Suprapubic skin (tissue), 4 donors: Measurements from ENCODE around the gene EPN2. TPM values are rescaled to one million over a fixed set of nuclear protein-coding genes. Genes with fewer than 3 reads are reported as not detected.

Experiments
- DNase-seq, 2 donors: peaks; one replicate each; pipeline ENCODE4 v3.0.0-alpha.2; 2019; ENCODE audit warnings: low spot score in 2 of 2
- H3K27ac ChIP-seq: fragments of 200-600 bp; sonication (generic); one replicate; pipeline ENCODE4 v1.5.1; 2019
- H3K27me3 ChIP-seq: fragments of 200-600 bp; sonication (generic); one replicate; pipeline ENCODE4 v1.5.1; 2019
- H3K36me3 ChIP-seq: fragments of 200-600 bp; sonication (generic); one replicate; pipeline ENCODE4 v1.5.1; 2019
- H3K4me1 ChIP-seq: fragments of 200-600 bp; sonication (generic); one replicate; pipeline ENCODE4 v1.5.1; 2019
- H3K4me3 ChIP-seq: fragments of 200-600 bp; sonication (generic); one replicate; pipeline ENCODE4 v1.5.1; 2019; ENCODE audit warnings: mild to moderate bottlenecking
- H3K9me3 ChIP-seq: fragments of 200-600 bp; sonication (generic); one replicate; pipeline ENCODE4 v1.5.1; 2019
- EP300 ChIP-seq: sonication (generic); formaldehyde crosslinking; IDR thresholded peaks from one replicate; pipeline ENCODE4 v1.6.1; 2017; ENCODE audit warnings: antibody characterized with exemption
- POLR2A ChIP-seq, 2 donors: fragments of 450-650 bp; IDR thresholded peaks; one replicate each; pipeline ENCODE4 v1.6.1; 2017; ENCODE audit warnings: antibody characterized with exemption in 2 of 2, mild to moderate bottlenecking in 2 of 2, moderate library complexity in 2 of 2
- POLR2AphosphoS5 ChIP-seq, 3 donors: sonication (generic); formaldehyde crosslinking; IDR thresholded peaks; one replicate each; pipeline ENCODE4 v1.6.1; 2017; ENCODE audit warnings: antibody characterized with exemption in 3 of 3
- WGBS: methylation state at CpG from one replicate; pipeline ENCODE4 v1.1.5; 2018; 5-methylcytosine and 5-hydroxymethylcytosine counted together
- total RNA-seq, 4 donors: library from RNA; depleted of rRNA; stranded (reverse); fragments of >200 nt; gene quantifications; one replicate each; pipeline ENCODE4 v1.1.0, GENCODE V29; 2016
- TF ChIP-seq, protein P1 (sequence below), 2 donors: fragments of 200-600 bp in 1 of 2; fragments of 450-650 bp in 1 of 2; sonication (generic) in 1 of 2; IDR thresholded peaks; one replicate each; pipeline ENCODE4 v1.5.1; 2016 to 2019; ENCODE audit warnings: antibody characterized with exemption in 2 of 2, mild to moderate bottlenecking in 1 of 2, moderate library complexity in 1 of 2

Gene EPN2
- total RNA-seq, 4 donors from 2014 or later, result 95.9 to 276 (median 131) TPM

DNA sequence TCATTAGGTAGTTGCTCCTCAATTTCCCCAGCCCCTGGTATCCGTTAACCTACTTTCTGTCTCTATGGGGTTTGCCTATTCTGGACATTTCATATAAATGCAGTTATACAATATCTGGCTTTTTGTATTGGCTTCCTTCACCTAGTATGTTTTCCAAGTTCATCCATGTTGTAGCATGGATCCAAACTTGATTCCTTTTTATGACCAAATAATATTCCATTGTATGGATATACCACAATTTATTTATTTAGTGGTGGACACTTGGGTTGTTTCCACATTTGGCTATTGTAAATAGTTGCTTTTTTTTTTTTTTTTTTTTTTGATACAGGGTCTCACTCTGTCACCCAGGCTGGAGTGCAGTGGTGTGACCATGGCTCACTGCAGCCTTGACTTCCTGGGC is 15.9 kb downstream of the EPN2 start:
- 97% methylated on average over 1 of the region's 1 CpG for whole genome bisulfite sequencing
- TF ChIP-seq POLR2AphosphoS5 (IDR thresholded peaks at IDR 0.05), result no peak
- no peak for TF ChIP-seq EP300
- TF ChIP-seq POLR2A (IDR thresholded peaks at IDR 0.05), result no peak
- TF ChIP-seq, protein P1, sequence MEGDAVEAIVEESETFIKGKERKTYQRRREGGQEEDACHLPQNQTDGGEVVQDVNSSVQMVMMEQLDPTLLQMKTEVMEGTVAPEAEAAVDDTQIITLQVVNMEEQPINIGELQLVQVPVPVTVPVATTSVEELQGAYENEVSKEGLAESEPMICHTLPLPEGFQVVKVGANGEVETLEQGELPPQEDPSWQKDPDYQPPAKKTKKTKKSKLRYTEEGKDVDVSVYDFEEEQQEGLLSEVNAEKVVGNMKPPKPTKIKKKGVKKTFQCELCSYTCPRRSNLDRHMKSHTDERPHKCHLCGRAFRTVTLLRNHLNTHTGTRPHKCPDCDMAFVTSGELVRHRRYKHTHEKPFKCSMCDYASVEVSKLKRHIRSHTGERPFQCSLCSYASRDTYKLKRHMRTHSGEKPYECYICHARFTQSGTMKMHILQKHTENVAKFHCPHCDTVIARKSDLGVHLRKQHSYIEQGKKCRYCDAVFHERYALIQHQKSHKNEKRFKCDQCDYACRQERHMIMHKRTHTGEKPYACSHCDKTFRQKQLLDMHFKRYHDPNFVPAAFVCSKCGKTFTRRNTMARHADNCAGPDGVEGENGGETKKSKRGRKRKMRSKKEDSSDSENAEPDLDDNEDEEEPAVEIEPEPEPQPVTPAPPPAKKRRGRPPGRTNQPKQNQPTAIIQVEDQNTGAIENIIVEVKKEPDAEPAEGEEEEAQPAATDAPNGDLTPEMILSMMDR (IDR thresholded peaks at IDR 0.05), result no peak
- no peak overlapping the region for H3K27ac ChIP-seq
- DNase-seq, result no peak
- no peaks in the 10 kb centered on the region for H3K9me3 ChIP-seq
- H3K4me1 ChIP-seq, result peaks cover 78% of the 10 kb centered on the region
- no peaks in the 10 kb centered on the region for H3K36me3 ChIP-seq
- H3K4me3 ChIP-seq, result no peak overlapping the region
- no peaks in the 10 kb centered on the region for H3K27me3 ChIP-seq

DNA sequence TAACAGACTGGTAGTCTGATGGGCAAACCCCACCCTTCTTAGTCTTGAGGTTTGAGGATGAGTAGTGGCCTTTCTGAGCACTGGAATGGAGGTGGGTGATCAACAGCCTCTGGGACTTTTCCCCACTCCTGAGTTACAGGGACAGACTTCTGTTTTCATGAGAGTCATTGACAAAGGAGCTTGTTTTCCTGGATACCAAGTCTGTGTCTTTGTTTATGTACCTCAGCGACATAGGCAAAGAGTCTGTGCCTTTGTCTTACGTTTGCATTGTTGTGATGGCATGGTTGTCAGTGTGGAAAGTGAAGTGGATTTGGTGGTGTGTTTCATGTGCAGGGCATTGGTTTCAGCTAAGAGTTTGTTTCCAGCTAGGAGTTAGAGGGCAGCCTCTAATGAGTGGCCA is 17.5 kb downstream of the EPN2 start:
- H3K36me3 ChIP-seq, result no peaks in the 10 kb centered on the region
- no peaks in the 10 kb centered on the region for H3K9me3 ChIP-seq
- peak overlapping the region; percentile 40 for H3K27ac ChIP-seq
- peaks cover 71% of the 10 kb centered on the region for H3K4me1 ChIP-seq
- WGBS, result 68% methylated on average over 2 of the region's 2 CpGs
- H3K4me3 ChIP-seq, result no peak overlapping the region
- DNase-seq, result no peak
- TF ChIP-seq EP300 (no peak), POLR2A (IDR thresholded peaks at IDR 0.05) (no peak), POLR2AphosphoS5 (IDR thresholded peaks at IDR 0.05) (no peak)
- TF ChIP-seq, protein P1 (IDR thresholded peaks at IDR 0.05), result no peak
- H3K27me3 ChIP-seq, result no peaks in the 10 kb centered on the region

DNA sequence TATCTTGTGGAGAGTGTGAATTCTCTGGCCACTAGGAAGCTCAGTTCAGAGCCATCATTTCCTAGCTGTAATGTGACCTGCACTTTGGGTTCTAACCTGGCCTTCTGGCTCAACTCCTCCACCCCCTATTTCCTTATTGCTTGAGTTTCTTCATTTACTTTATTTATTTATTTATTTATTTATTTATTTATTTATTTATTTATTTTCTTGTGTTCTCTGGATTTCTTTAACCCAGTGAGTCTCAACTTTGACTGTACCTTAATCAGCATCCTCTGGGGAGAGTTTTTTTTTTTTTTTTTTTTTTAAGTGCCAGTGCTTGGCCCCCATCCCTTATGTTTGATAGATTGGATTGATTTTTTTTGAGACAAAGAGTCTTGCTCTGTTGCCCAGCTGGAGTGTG is 18.1 kb downstream of the EPN2 start:
- H3K4me1 ChIP-seq, result peaks cover 70% of the 10 kb centered on the region
- H3K27ac ChIP-seq, result no peak overlapping the region
- no peaks in the 10 kb centered on the region for H3K36me3 ChIP-seq
- H3K27me3 ChIP-seq, result no peaks in the 10 kb centered on the region
- TF ChIP-seq POLR2A (IDR thresholded peaks at IDR 0.05) (no peak), POLR2AphosphoS5 (IDR thresholded peaks at IDR 0.05) (no peak), EP300 (no peak)
- TF ChIP-seq, protein P1 (IDR thresholded peaks at IDR 0.05), result no peak
- H3K9me3 ChIP-seq, result no peaks in the 10 kb centered on the region
- DNase-seq, result no peak
- no peak overlapping the region for H3K4me3 ChIP-seq

DNA sequence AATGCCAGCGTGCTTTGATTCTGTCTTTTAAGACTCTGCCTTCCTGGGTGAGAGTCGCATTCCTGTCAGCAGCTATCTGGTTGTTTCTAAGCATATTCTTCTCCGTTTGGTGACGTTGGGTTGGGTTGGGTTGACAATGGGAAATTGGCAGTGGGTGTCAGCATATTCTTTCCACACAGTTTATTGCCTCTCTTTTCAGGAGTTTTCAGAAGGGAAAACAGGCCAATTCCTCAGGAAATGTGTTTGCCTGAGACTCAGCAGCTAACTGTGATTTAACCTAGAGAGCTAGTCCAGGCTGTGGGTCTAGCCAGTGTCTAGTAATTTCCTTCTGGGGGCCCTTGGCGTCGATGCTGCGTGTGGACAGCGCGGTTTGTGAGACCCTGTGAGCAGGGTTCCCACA is 21.2 kb downstream of the EPN2 start:
- no peaks in the 10 kb centered on the region for H3K36me3 ChIP-seq
- no peak for DNase-seq
- H3K4me3 ChIP-seq, result no peak overlapping the region
- TF ChIP-seq POLR2AphosphoS5 (IDR thresholded peaks at IDR 0.05), result no peak
- TF ChIP-seq, protein P1 (IDR thresholded peaks at IDR 0.05), result no peak
- peaks cover 79% of the 10 kb centered on the region for H3K4me1 ChIP-seq
- H3K27ac ChIP-seq, result no peak overlapping the region
- H3K9me3 ChIP-seq, result no peaks in the 10 kb centered on the region
- 60% methylated on average over 9 of the region's 9 CpGs for WGBS
- no peaks in the 10 kb centered on the region for H3K27me3 ChIP-seq

DNA sequence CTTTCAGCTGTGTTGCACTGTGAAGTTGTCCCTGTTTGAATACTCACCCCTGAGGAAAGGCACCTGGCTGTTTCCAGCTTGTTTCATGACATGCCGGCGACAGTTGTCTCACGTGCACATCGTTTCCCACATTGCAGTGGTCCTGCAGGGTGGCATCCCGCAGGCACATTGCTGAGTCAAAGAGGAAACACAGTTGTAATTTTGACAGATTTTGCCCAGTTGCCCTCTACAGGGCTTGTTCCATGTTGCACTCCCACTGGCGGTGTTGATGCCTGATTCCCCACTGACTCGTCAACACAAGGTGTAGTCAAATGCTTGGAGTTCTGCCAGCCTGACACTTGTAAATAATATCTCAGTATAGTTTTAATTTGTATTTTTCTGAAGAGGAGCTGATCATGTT is 23.8 kb downstream of the EPN2 start:
- Histone ChIP-seq H3K27me3 (no peaks in the 10 kb centered on the region), H3K4me3 (no peak overlapping the region), H3K4me1 (peaks cover 87% of the 10 kb centered on the region), H3K36me3 (no peaks in the 10 kb centered on the region), H3K27ac (peak overlapping the region; percentile 76), H3K9me3 (no peaks in the 10 kb centered on the region)
- DNase-seq, result no peak
- 50% methylated on average over 7 of the region's 7 CpGs for WGBS
- TF ChIP-seq, protein P1 (IDR thresholded peaks at IDR 0.05), result no peak
- TF ChIP-seq EP300, result no peak
- TF ChIP-seq POLR2AphosphoS5 (IDR thresholded peaks at IDR 0.05), result no peak
- TF ChIP-seq POLR2A (IDR thresholded peaks at IDR 0.05), result no peak
